HPDE6-E6E7 (cell line): ENCODE data around the gene OR10V1.
"Not testable (repeated sequence)": the region's sequence is repeated elsewhere in the genome, so short reads cannot be mapped to it uniquely, and the experiment has no call there.

ENCODE experiments used
- DNase-seq: peaks from one replicate; pipeline ENCODE4 v3.0.0; 2011; ENCODE audit warnings: missing footprints; ENCODE audit errors: extremely low spot score

The OR10V1 gene

DNA sequence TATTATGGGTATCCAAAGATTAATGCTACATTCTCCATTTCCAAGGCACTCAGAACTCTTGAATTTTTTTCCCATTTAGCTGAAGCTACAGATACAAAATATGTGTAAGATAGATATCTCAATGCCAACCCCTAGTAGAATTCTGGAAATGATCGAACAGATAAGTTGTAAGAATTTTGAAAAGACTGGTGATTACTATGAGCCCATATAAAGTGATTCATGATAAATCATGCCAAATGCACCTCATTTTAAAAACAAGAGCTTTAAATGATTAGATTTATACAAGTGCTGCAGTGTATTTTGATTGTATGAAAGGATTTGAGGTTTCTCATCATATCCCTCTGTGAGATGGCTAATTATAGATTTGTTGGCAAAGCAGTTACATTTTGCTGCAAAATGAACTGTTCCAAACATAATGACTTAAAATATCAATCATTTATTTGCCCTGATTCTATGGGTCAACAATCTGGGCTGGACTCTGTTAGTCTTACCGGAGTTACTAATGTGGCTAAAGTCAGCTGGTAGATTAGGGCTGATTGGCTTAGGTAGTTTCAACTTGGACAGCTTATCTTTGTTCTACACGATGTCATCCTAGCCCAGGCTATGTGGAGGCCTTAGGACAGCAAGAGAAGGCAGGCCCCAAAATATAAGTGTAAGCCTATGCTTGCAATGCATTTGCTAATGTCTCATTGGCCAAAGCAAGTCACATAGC is 3.4 kb downstream of the OR10V1 start:
- DNase-seq = no peak

DNA sequence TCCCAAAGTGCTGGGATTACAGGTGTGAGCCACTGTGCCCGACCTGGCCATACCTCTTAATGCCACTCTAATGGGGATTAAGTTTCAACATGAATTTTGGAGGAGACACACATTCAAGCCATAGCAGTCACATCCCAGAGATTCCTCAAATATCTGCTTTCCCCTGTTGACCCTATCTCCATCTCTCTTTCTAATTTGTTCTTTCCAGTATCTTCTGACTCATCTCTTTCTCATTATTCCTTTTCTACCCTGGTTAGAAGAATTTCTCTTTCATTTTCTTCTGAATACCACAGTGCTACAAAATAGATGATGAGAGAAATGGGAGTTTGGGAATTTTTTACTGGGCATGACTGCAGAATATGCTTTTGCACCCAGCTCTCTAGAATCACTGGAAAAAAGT is 5.1 kb downstream of the OR10V1 start:
- no peak for DNase-seq

DNA sequence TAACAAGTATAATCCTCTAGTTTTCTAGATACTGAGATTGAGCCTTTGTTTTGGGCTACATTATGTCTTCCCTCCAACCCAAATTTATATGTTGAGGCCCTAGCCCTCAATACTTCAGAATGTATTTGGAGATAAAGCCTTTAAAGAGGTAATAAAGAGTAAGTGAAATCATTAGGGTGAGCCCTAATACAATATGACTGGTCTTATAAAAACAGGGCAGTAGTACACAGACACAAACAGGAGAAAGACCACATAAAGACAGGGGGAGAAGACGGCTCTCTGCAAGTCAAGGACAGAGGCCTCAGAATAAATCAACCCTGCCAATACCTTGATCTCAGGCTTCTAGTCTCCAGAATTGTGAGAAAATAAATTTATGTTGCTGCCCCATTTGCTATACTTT is 6.3 kb downstream of the OR10V1 start:
- no peak for DNase-seq

DNA sequence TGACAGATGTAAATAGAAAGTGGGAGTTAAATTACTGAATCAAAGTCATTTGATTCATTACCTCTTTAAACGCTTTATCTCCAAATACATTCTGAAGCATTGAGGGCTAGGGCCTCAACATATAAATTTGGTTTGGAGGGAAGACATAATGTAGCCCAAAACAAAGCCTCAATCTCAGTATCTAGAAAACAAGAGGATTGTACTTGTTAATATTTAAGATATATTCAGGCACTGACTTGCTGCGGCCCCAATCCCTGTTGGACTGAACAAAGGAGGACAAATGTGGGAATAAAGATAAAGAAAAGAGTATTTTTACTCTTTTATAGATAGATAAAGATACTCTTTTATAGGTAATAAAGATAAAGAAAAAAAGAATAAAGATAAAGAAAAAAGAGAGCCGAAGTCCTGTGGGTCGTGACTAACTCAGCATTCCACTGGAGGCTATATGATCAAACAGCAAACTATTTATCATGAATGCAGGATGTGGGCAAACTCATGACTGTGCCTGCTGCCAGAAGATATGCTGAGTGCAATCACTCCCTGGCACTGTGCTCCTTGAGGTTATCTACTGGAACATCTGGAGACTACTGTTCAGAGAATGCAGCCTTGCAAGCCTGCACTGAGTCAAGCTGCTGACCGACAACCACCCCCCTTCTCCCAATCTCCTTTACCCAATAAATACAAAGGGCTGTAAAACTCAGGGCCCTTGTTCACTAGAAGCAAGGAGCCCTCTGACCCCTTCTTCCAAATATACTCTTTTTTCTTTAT is 6.9 kb downstream of the OR10V1 start:
- peak; percentile 46 for DNase-seq

DNA sequence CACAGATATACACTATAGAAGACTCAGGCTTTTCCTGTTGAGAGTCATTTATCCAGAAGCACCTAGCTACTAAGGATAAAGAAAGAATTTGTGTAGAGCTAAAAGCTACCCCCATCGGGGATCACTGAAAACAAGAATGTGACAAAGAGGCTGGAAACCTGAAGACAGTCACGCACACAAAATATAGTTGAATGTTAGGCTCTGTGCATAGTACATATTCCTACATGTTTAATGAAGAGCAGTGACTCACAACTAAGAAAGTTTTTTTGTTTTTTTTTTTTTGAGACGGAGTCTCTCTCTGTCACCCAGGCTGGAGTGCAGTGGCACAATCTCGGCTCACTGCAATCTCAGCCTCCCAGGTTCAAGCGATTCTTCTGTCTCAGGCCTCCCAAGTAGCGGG is 8.4 kb downstream of the OR10V1 start:
- no peak for DNase-seq

DNA sequence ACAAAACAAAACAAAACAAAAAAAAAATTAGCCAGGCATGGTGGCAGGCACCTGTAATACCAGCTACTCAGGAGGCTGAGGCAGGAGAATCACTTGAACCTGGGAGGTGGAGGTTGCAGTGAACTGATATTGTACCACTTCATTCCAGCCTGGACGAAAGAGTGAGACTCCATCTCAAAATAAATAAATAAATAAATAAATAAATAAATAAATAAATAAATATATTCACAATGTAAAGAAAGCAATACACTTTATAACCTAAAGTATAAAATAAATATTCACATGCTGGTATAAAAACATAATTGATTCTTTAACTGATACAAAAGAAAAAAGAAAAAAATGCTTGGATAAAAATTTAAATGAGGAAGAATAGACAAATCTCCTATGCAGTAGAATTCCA is 10.1 kb downstream of the OR10V1 start:
- DNase-seq = not testable (repeated sequence)

DNA sequence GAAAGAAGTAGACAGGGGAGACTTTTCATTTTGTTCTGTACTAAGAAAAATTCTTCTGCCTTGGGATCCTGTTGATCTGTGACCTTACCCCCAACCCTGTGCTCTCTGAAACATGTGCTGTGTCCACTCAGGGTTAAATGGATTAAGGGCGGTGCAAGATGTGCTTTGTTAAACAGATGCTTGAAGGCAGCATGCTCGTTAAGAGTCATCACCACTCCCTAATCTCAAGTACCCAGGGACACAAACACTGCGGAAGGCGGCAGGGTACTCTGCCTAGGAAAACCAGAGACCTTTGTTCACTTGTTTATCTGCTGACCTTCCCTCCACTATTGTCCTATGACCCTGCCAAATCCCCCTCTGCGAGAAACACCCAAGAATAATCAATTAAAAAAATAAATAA is 13.5 kb downstream of the OR10V1 start:
- not testable (repeated sequence) for DNase-seq

DNA sequence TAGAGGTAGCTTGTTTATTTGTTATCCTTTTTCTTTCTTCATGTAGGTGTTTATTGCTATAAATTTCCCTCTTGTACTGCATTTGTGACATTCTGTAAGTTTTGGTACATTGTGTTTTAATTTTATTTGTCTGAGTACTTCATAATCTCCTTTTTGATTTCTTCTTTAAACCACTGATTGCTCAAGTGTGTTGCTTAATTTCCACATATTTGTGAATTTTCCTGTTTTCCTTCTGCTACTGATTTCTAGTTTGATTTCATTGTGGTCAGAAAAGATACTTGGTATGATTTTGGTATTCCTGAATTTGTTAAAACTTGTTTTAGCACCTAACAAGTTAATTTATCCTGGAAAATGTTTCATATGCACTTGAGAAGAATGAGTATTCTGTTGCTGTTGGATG is 15.1 kb downstream of the OR10V1 start:
- no peak for DNase-seq

DNA sequence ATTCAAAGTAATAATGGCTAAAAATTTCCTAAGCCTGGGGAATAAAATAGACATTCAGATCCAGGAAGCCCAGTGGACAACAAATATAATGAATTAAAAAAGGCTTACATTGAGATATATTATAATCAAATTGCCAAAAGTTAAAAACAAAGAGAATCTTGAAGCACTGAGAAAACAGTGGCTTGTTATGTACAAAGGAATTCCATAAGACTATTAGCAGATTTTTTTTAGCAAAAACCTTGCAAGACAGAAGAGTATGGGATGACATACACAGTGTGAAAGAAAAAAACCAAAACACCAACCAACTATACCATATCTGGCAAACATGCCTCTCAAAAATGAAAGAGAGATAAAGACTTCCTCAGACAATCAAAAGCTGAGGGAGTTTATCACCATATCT is 20.7 kb downstream of the OR10V1 start:
- no peak for DNase-seq

DNA sequence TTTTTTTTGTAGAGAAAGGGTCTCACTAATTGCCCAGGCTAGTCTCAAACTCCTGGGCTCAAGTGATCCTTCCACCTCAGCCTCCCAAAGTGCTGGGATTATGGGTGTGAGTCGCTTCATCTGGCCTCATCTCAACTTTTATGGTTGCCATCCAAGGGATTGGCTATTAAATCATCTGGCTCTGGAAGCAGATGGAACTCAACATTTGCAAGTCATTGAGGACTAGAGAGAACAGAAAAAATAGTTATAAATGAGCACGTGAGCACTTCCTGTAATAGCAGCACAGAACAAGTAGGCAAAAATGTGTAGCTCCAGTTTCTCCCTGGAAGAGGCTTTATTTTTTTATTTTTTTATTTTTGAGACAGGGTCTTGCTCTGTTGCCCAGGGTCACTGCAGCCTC is 22.5 kb downstream of the OR10V1 start:
- DNase-seq = no peak

DNA sequence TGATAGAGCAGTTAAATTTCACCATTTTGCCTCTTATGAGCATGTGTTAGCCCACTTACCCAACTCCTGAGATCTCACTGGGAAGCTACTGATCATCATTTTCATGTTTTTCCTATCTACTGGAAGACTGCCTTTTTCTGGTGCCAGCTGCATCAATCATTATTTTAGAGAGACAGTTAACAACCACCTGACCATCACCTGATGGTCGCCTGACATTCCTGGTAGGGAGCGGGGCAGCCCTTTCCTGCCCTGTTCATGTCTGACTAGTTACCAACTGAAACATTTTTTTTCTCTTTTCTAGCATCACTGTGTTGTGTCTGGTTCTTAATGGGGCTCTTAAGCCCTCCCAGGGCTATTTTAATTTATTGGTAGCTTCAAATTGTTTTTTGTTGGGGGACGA is 24.6 kb downstream of the OR10V1 start:
- DNase-seq = no peak

DNA sequence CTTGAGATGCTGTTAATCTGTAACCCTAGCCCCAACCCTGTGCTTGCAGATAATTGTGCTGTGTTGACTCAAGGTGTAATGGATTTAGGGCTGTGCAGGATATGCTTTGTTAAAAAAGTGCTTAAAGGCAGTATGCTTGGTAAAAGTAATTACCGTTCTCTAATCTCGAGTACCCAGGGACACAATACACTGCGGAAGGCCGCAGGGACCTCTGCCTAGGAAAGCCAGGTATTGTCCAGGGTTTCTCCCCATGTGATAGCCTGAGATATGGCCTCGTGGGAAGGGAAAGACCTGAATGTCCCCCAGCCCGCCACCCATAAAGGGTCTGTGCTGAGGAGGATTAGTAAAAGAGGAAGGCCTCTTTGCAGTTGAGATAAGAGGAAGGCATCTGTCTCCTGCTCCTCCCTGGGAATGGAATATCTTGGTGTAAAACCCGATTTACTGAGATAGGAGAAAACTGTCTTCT is 32.4 kb downstream of the OR10V1 start:
- not testable (repeated sequence) for DNase-seq

DNA sequence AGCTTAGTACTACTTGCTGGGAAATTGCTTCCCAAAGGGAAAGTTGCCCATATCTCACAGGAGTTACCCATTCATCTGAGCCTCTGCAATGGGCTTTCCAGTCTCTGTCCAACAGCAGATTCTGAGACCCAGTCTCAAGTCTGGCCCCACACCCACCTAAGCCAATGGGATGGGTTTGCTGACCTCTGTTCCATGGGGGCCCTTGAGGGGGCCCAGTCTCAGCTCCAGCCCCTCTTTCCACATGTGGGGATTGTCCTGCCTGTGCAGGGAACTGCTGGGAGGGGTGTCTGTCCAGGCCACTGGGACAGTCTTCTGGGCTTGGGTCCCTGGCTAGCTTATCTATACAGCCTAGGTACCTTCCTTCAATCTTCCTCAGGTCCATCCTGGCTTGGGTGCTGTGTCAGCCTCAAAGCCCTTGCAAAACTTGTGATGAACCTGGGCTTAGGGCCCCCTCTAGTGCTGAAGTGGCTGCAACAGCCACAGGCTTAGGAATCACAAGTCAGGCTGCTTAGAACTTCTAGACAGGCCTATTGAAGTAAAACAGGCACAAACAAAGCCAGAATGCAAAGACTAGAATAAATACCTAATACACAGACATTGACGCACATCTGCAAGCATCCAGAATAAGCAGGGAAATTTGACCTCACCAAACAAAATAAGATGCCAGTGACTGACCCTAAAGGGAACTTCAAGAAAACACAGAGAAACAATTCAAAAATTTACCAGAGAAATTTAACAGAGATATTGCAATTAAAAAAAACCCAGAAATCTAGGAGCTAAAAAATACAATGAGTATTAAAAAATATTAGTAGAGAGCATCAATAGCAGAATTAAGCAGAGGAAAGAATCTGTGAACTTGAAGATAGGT is 33.1 kb downstream of the OR10V1 start:
- DNase-seq = peak; percentile 67

DNA sequence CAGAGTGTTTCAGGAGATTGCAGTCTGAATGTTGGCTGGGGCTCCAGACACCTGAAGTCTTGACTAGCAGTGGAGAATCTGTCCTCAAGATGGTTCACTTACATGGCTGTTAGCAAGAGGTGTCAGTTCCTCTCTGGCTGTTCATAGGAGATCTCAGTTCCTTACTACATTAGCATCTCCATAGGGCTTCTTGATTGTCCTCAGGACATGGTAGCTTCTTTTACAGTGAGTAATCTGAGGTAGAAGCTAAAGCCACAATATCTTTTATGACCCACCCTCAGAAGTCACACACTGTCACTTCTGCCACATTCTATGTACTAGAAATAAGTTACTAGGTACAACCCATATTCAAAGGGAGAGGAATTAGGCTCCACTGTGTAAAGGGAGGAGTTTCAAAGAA is 34.3 kb downstream of the OR10V1 start:
- DNase-seq = no peak

DNA sequence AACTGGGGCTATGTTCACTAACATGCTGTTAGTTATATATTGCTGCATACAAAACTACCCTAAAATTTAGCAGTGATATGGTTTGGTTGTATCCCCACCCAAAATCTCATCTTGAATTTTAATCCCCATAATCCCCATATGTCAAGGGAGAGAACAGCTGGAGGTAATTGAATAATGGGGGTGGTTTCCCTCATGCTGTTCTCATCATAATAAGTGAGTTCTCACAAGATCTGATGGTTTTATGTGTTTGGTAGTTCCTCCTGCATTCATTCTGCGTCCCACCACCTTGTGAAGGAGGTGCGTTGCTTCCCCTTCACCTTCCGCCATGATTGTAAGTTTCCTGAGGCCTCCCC is 34.9 kb downstream of the OR10V1 start:
- no peak for DNase-seq

DNA sequence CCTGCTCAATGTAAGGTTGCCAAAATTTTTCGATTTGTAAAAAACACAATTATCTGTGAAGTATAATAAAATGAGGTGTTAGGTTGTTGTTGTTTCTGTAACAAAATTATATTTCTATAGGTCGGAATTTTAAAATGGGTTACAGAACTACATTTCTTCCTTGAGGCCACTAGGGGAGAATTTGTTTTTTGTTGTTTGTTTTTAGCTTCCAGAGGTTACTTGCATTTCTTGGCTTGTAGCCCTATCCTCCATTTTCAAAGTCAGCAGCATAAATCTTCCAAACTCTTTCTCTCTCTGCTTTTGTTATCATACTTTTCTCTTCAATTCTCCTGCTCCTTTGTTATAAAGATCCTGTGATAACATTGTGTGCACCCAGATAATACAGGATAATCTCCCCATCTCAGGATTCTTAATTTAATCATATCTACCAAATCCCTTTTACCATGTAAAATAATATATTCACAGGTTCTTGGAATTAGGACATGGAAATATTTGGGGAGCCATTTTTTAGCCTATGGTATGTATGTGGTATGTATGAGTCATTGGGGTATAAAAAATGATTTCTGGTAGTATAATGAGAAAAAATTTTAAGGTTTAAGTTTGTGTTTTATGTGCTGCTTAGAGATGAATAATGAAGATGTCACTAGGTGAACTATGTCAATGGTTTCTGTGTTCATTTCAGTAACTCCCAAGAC is 35.4 kb downstream of the OR10V1 start:
- DNase-seq = no peak

DNA sequence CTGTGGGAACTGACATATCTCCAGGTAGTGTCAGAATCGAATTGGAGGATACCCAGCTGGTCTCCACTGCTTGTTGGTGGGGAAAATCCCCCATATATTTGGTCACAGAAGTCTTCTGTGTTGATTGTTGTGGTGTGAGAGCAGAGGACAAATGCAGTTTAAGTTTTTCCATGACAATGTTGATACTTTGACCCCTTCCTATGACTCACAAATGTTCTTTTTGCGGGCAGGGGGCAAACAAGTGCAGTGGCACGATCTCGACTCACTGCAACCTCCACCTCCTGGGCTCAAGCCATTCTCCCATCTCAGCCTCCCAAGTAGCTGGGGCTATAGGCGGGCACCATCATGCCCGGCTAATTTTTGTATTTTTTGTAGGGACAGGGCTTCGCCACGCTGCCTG is 37.4 kb downstream of the OR10V1 start:
- no peak for DNase-seq

DNA sequence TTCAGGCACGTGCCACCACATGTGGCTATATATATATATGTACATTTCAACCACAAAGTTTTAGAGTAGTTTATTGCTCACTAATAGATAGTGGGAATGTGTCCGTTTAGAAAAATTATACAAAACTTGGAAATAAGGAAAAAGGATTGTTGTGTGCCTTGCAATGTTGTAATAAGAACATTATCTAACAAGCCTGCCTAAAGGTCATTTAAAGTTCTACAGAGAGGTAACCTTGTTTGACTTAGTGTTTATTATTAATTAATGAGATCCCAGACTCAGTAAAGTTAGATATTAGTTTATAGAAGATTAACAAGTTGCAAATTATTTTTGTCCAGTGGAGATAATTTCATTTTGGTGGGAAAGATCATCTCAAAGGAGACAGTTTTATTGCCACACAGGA is 39.4 kb downstream of the OR10V1 start:
- DNase-seq = no peak

DNA sequence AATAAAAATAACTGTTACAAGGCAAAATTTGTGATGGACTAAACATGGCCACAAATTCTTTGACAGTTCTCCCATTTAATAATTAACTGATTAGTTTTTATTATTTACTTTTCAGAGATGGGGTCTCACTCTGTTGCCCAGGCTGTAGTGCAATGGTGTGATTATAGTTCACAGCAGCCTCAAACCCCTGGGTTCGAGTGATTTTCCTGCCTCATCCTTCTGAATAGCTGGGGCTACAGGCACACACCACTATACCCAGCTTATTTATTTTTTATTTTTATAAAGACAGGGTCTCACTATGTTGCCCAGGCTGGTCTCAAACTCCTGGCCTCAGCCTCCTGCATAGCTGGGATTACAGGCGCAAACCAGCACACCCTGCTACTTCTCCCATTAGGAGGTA is 40.4 kb downstream of the OR10V1 start:
- no peak for DNase-seq

DNA sequence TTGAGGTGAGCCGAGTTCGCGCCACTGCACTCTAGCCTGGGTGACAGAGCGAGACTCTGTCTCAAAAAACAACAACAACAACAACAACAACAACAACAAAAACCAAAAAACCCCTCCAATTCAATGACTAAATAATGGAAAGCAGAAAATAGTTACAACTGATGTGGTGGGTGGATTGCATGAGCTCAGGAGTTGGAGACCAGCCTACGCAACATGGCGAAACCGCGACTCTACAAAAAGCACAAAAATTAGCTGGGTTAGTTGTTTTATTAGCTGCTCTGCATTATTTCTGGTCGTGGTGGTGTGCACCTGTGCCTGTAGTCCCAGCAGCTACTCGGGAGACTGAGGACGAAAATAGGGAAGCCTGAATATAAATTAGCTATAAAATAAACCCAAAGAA is 42.2 kb downstream of the OR10V1 start:
- DNase-seq = no peak

DNA sequence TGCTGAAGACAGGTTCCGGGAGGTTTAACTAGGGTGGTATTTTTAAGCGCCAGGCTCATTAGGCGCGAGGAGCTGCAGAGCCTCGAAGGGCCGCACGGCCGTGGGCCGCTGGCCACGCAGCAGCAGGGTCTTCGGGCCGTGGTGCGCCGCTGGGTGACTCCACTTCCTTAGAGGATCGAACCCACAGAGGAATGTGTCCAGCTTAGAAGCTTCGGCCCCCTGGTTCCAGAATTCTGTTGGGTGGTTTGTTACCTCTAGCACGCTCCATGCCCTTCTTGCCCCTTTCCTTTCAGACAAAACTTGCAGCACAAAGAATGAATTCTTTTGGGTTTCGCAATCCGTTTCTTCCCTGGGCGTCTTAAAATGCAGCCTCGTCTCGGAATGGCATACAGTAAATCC is 44.0 kb downstream of the OR10V1 start:
- peak; percentile 25 for DNase-seq
